ENCODE results near the gene SLC5A1. TPM values are rescaled to one million over a fixed set of nuclear protein-coding genes. Genes with fewer than 3 reads are reported as not detected.

The SLC5A1 gene
- total RNA-seq, 1 donor from 2014 or later, result not detected

- Mint-ChIP-seq H3K27me3 (peaks cover 18% of the 10 kb centered on the region), H3K4me1 (ENCODE audit: low read depth) (no peaks in the 10 kb centered on the region), H3K27ac (no peak overlapping the region), H3K4me3 (ENCODE audit: low read depth) (no peak overlapping the region), H3K36me3 (ENCODE audit: insufficient read depth) (no peaks in the 10 kb centered on the region), H3K9me3 (ENCODE audit: low read depth) (no peaks in the 10 kb centered on the region)
- DNase-seq (ENCODE audit: low spot score, unreplicated experiment), result no peak
- no peak for TF ChIP-seq CTCF (IDR thresholded peaks at IDR 0.05; ENCODE audit: unreplicated experiment)
Measured at GRCh38 chr22:32044913-32045312, 1.9 kb downstream of the SLC5A1 start.

- no peak for DNase-seq (ENCODE audit: low spot score, unreplicated experiment)
- H3K9me3 Mint-ChIP-seq (ENCODE audit: low read depth), result no peaks in the 10 kb centered on the region
- H3K4me1 Mint-ChIP-seq (ENCODE audit: low read depth), result no peaks in the 10 kb centered on the region
- peaks cover 13% of the 10 kb centered on the region for H3K27me3 Mint-ChIP-seq
- H3K27ac Mint-ChIP-seq, result no peak overlapping the region
- H3K4me3 Mint-ChIP-seq (ENCODE audit: low read depth), result no peak overlapping the region
- no peaks in the 10 kb centered on the region for H3K36me3 Mint-ChIP-seq (ENCODE audit: insufficient read depth)
- TF ChIP-seq CTCF (IDR thresholded peaks at IDR 0.05; ENCODE audit: unreplicated experiment), result no peak
Measured at GRCh38 chr22:32048069-32048468, 5.0 kb downstream of the SLC5A1 start.

GRCh38 chr22:32050678-32051515 lies 7.8 kb downstream of the SLC5A1 start:
- H3K27ac Mint-ChIP-seq, result peak overlapping the region; percentile 11
- peaks cover 5% of the 10 kb centered on the region for H3K27me3 Mint-ChIP-seq
- no peaks in the 10 kb centered on the region for H3K36me3 Mint-ChIP-seq (ENCODE audit: insufficient read depth)
- no peak overlapping the region for H3K4me3 Mint-ChIP-seq (ENCODE audit: low read depth)
- no peak for DNase-seq (ENCODE audit: low spot score, unreplicated experiment)
- no peaks in the 10 kb centered on the region for H3K4me1 Mint-ChIP-seq (ENCODE audit: low read depth)
- TF ChIP-seq CTCF (IDR thresholded peaks at IDR 0.05; ENCODE audit: unreplicated experiment), result no peak
- no peaks in the 10 kb centered on the region for H3K9me3 Mint-ChIP-seq (ENCODE audit: low read depth)

GRCh38 chr22:32052244-32052643 lies 9.2 kb downstream of the SLC5A1 start:
- Mint-ChIP-seq H3K4me1 (ENCODE audit: low read depth) (no peaks in the 10 kb centered on the region), H3K4me3 (ENCODE audit: low read depth) (no peak overlapping the region), H3K36me3 (ENCODE audit: insufficient read depth) (no peaks in the 10 kb centered on the region), H3K9me3 (ENCODE audit: low read depth) (no peaks in the 10 kb centered on the region), H3K27ac (no peak overlapping the region), H3K27me3 (peaks cover 5% of the 10 kb centered on the region)
- no peak for DNase-seq (ENCODE audit: low spot score, unreplicated experiment)
- TF ChIP-seq CTCF (IDR thresholded peaks at IDR 0.05; ENCODE audit: unreplicated experiment), result no peak

GRCh38 chr22:32052936-32053791 lies 10.1 kb downstream of the SLC5A1 start:
- no peak for TF ChIP-seq CTCF (IDR thresholded peaks at IDR 0.05; ENCODE audit: unreplicated experiment)
- Mint-ChIP-seq H3K9me3 (ENCODE audit: low read depth) (no peaks in the 10 kb centered on the region), H3K27me3 (peaks cover 5% of the 10 kb centered on the region), H3K27ac (no peak overlapping the region), H3K4me1 (ENCODE audit: low read depth) (no peaks in the 10 kb centered on the region), H3K4me3 (ENCODE audit: low read depth) (no peak overlapping the region), H3K36me3 (ENCODE audit: insufficient read depth) (no peaks in the 10 kb centered on the region)
- no peak for DNase-seq (ENCODE audit: low spot score, unreplicated experiment)
